K562 (cell line): ENCODE data around the gene NDUFAF8. TPM values are rescaled to one million over a fixed set of nuclear protein-coding genes. Genes with fewer than 3 reads are reported as not detected.

Experiments
- FOXP4 ChIP-seq: sonication (generic); formaldehyde crosslinking; IDR thresholded peaks from 2 replicates; pipeline ENCODE4 v1.8.0; 2022; ENCODE audit warnings: mild to moderate bottlenecking, missing genetic modification reagents, borderline replicate concordance
- HDAC6 ChIP-seq: IDR thresholded peaks from 2 replicates; pipeline ENCODE4 v1.6.1; 2012; ENCODE audit warnings: low read depth, mild to moderate bottlenecking, control low read depth, inconsistent platforms, low read length, moderate library complexity
- ILK ChIP-seq: fragments of 450-650 bp; IDR thresholded peaks from 2 replicates; pipeline ENCODE4 v1.6.1; 2016; ENCODE audit warnings: missing genetic modification characterization, low read depth, mild to moderate bottlenecking, missing compliant biosample characterization, moderate library complexity, borderline replicate concordance
- MBD2 ChIP-seq: sonication (generic); IDR thresholded peaks from 2 replicates; pipeline ENCODE4 v1.6.1; 2016; ENCODE audit warnings: low read depth, borderline replicate concordance
- NFE2L1 ChIP-seq: fragments of 450-650 bp; IDR thresholded peaks from 2 replicates; pipeline ENCODE4 v1.6.1; 2016; ENCODE audit warnings: missing genetic modification characterization, low read depth, mild to moderate bottlenecking, missing compliant biosample characterization, moderate library complexity, borderline replicate concordance
- RFX5 ChIP-seq: IDR thresholded peaks from 2 replicates; pipeline ENCODE4 v1.6.1; 2011; ENCODE audit warnings: low read depth, mild to moderate bottlenecking, improper control_type of control experiment, low read length
- SRSF9 ChIP-seq: fragments of 200-400 bp; formaldehyde crosslinking; IDR thresholded peaks from 2 replicates; pipeline ENCODE4 v1.6.1; 2017; ENCODE audit warnings: low read depth, low read length, borderline replicate concordance
- TAF7 ChIP-seq: fragments of 450-650 bp; IDR thresholded peaks from 2 replicates; pipeline ENCODE4 v1.6.1; 2016; ENCODE audit warnings: missing genetic modification characterization, missing compliant biosample characterization
- TCF15 ChIP-seq: fragments of 250-450 bp; sonication (Bioruptor Pico); IDR thresholded peaks from 2 replicates; pipeline ENCODE4 v1.8.0; 2022; ENCODE audit warnings: moderate library complexity, mild to moderate bottlenecking, inconsistent platforms
- XRCC5 ChIP-seq: fragments of 200-400 bp; formaldehyde crosslinking; IDR thresholded peaks from 2 replicates; pipeline ENCODE4 v1.6.1; 2017; ENCODE audit warnings: low read depth, mild to moderate bottlenecking, low read length
- ZBTB40 ChIP-seq, 2 experiments: fragments of 450-650 bp in 1 of 2; sonication (generic) in 1 of 2; formaldehyde crosslinking in 1 of 2; IDR thresholded peaks; 2 replicates each; pipeline versions ENCODE4 v1.7.1 to v1.9.0; 2016 to 2022; ENCODE audit warnings: inconsistent platforms in 1 of 2, mild to moderate bottlenecking in 1 of 2, missing genetic modification reagents in 1 of 2
- ZC3H4 ChIP-seq: sonication (generic); formaldehyde crosslinking; IDR thresholded peaks from 2 replicates; pipeline ENCODE4 v1.9.0; 2021; ENCODE audit warnings: missing genetic modification reagents, borderline replicate concordance
- ZNF165 ChIP-seq: fragments of 250-450 bp; sonication (Bioruptor Pico); IDR thresholded peaks from 2 replicates; pipeline ENCODE4 v1.4.0; 2020; ENCODE audit warnings: borderline replicate concordance
- polyA plus RNA-seq, 8 experiments: library from polyadenylated mRNA; depleted of rRNA in 4 of 8; stranded (reverse) in 5 of 8; unstranded in 3 of 8; fragments of >200 nt; fragmentation: Nextera tagmentation in 2 of 8; fragmentation: Illumina TruSeq in 1 of 8; extraction: Ambion mirVana in 2 of 8; extraction: Trizol in 1 of 8; gene quantifications; 2 replicates each; pipeline versions ENCODE4 v1.2.1 to v1.2.3, GENCODE V29; 2011 to 2014; ENCODE audit warnings: inconsistent platforms in 1 of 8, missing spikeins in 1 of 8
- total RNA-seq, 7 experiments: library from RNA; depleted of rRNA in 6 of 7; stranded (reverse); fragments of >200 nt in 6 of 7; fragmentation: Illumina TruSeq in 2 of 7; extraction: Trizol in 2 of 7; gene quantifications; 2 replicates each; pipeline versions ENCODE4 v1.2.1 to v1.2.3, GENCODE V29; 2011 to 2021; ENCODE audit warnings: low replicate concordance in 1 of 7

Gene NDUFAF8
- total and polyA plus RNA-seq, 9 of the 15 experiments (the other 6 are each of a cell fraction or from before 2014, with no cell fraction given), result 13.5 to 144 (median 90.0) TPM

GRCh38 chr17:81200695-81201580 lies 38.2 kb upstream of the NDUFAF8 start (continued):
- TF ChIP-seq FOXP4 (CRISPR knock-in tag) (no peak), ZNF165 (CRISPR knock-in tag) (no peak), MBD2 (no peak), NFE2L1 (tag) (no peak), ILK (tag) (no peak), ZBTB40 (IDR thresholded peaks at IDR 0.05) (no peak), ZBTB40 (CRISPR knock-in tag; IDR thresholded peaks at IDR 0.05) (no peak), ZC3H4 (CRISPR knock-in tag) (no peak), RFX5 (no peak), SRSF9 (no peak), TAF7 (tag) (no peak), XRCC5 (no peak), HDAC6 (no peak), TCF15 (no peak)
